Stomach (tissue), 9 donors: ENCODE data around the gene ITM2B. TPM values are rescaled to one million over a fixed set of nuclear protein-coding genes. Genes with fewer than 3 reads are reported as not detected.

Source experiments
- DNase-seq, 2 donors: peaks; one replicate each; pipeline versions ENCODE4 v3.0.0 to v3.0.0-alpha.2; 2013 to 2019
- H3K27ac ChIP-seq, 5 donors: fragments of 200-600 bp in 4 of 5; sonication (generic) in 4 of 5; one replicate each; pipeline ENCODE4 v1.5.1; 2013 to 2019; ENCODE audit warnings: mild to moderate bottlenecking in 1 of 5, moderate library complexity in 1 of 5
- H3K27me3 ChIP-seq, 3 donors: fragments of 200-600 bp; sonication (generic); one replicate each; pipeline ENCODE4 v1.5.1; 2017 to 2019; ENCODE audit warnings: mixed run types in 1 of 3
- H3K36me3 ChIP-seq, 4 donors: fragments of 200-600 bp; sonication (generic); 1 replicate in 3 of 4; 2 replicates in 1 of 4; pipeline ENCODE4 v1.5.1; 2016 to 2019
- H3K4me1 ChIP-seq, 4 donors: fragments of 200-600 bp; sonication (generic); one replicate each; pipeline ENCODE4 v1.5.1; 2016 to 2019
- H3K4me3 ChIP-seq, 4 donors: fragments of 200-600 bp; sonication (generic) in 3 of 4; one replicate each; pipeline ENCODE4 v1.5.1; 2016 to 2019; ENCODE audit warnings: mild to moderate bottlenecking in 1 of 4
- H3K9me3 ChIP-seq, 4 donors: fragments of 200-600 bp; sonication (generic); one replicate each; pipeline ENCODE4 v1.5.1; 2016 to 2019
- EP300 ChIP-seq: sonication (generic); formaldehyde crosslinking; IDR thresholded peaks from one replicate; pipeline ENCODE4 v1.6.1; 2017; ENCODE audit warnings: antibody characterized with exemption
- POLR2A ChIP-seq, 4 donors: fragments of 450-650 bp; IDR thresholded peaks; one replicate each; pipeline ENCODE4 v1.6.1; 2016; ENCODE audit warnings: antibody characterized with exemption in 4 of 4, control low read depth in 2 of 4, mild to moderate bottlenecking in 1 of 4, moderate library complexity in 1 of 4
- POLR2AphosphoS5 ChIP-seq, 3 donors: sonication (generic); formaldehyde crosslinking; IDR thresholded peaks; one replicate each; pipeline ENCODE4 v1.6.1; 2016; ENCODE audit warnings: antibody characterized with exemption in 3 of 3
- WGBS, 5 donors: extraction: QIAGEN DNeasy Blood & Tissue Kit in 3 of 5; methylation state at CpG; one replicate each; pipeline versions ENCODE4 v1.1.5 to v1.1.7; 2013 to 2018; 5-methylcytosine and 5-hydroxymethylcytosine counted together
- intact Hi-C: fragments of 100-400 bp; cut with DNase I; formaldehyde crosslinking; loops from one replicate; pipeline ENCODE4 v1.15.1; 2023; ENCODE audit warnings: low total_unique reads
- polyA plus RNA-seq, 3 donors: library from polyadenylated mRNA; stranded (reverse); fragments of 200-250 nt; gene quantifications; one replicate each; pipeline ENCODE4 v1.2.3, GENCODE V29; 2013
- total RNA-seq, 5 donors: library from RNA; depleted of rRNA; stranded (reverse); fragments of >200 nt; gene quantifications; one replicate each; pipeline versions ENCODE4 v1.1.0 to v1.2.3, GENCODE V29; 2014 to 2016
- TF ChIP-seq, protein P1 (sequence below), 7 experiments: fragments of 450-650 bp in 4 of 7; fragments of 200-600 bp in 3 of 7; sonication (generic) in 3 of 7; IDR thresholded peaks; one replicate each; pipeline ENCODE4 v1.5.1; 2016 to 2019; ENCODE audit warnings: antibody characterized with exemption in 7 of 7, control low read depth in 2 of 7, mild to moderate bottlenecking in 1 of 7
- donor health status: healthy with polysubstance abuse.
- donor health status: Bipolar disorder and iron deficiency.
- donor health status: healthy.

Gene ITM2B
- total and polyA plus RNA-seq, 8 donors, result 113 to 419 (median 282) TPM

DNA sequence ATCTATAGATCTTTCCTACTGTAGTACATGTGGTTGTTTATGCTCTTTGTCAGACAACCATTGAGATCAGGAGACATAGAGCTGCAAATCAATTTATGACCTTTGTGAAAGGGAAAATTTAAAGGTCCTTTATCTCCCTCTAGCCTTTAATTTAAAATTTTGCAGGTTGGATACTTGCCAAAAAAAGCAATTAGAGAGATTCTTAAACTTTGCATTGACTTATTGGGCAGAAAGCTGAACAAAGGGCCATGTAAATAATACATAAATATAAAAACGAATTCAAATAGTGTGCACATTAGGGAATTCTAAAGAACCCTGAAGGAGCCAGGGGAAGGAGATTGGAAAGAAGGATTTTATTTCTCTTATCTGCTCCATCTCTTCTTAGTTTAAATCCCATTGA lies 48.5 kb downstream of the ITM2B start:
- Histone ChIP-seq H3K9me3 (no peaks in the 10 kb centered on the region), H3K36me3 (no peaks in the 10 kb centered on the region), H3K27ac (no peak overlapping the region), H3K4me1 (no peaks in the 10 kb centered on the region), H3K4me3 (no peak overlapping the region), H3K27me3 (no peaks in the 10 kb centered on the region)
- DNase-seq, result no peak
- TF ChIP-seq, protein P1, sequence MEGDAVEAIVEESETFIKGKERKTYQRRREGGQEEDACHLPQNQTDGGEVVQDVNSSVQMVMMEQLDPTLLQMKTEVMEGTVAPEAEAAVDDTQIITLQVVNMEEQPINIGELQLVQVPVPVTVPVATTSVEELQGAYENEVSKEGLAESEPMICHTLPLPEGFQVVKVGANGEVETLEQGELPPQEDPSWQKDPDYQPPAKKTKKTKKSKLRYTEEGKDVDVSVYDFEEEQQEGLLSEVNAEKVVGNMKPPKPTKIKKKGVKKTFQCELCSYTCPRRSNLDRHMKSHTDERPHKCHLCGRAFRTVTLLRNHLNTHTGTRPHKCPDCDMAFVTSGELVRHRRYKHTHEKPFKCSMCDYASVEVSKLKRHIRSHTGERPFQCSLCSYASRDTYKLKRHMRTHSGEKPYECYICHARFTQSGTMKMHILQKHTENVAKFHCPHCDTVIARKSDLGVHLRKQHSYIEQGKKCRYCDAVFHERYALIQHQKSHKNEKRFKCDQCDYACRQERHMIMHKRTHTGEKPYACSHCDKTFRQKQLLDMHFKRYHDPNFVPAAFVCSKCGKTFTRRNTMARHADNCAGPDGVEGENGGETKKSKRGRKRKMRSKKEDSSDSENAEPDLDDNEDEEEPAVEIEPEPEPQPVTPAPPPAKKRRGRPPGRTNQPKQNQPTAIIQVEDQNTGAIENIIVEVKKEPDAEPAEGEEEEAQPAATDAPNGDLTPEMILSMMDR (IDR thresholded peaks at IDR 0.05), result no peak
- TF ChIP-seq EP300, result no peak
- TF ChIP-seq POLR2A (IDR thresholded peaks at IDR 0.05), result no peak
- TF ChIP-seq POLR2AphosphoS5 (IDR thresholded peaks at IDR 0.05), result no peak
- 40 to 61% (median 49%) methylated on average over 1 of the region's 1 CpG for WGBS, 5 donors
- intact Hi-C loops, result no loop called here

- Histone ChIP-seq H3K36me3 (no peaks in the 10 kb centered on the region), H3K4me1 (peaks cover 4 to 20% (median 16%) of the 10 kb centered on the region in 4 donors), H3K27me3 (no peaks in the 10 kb centered on the region), H3K27ac (peak overlapping the region in 3 of 5 donors; percentile 21 to 45 (median 29)), H3K4me3 (no peak overlapping the region), H3K9me3 (no peaks in the 10 kb centered on the region)
- peak in 1 of 2 donors; percentile 28 for DNase-seq
- intact Hi-C loops, result no loop called here
- 23 to 54% (median 28%) methylated on average over 2 of the region's 2 CpGs for WGBS, 5 donors
- TF ChIP-seq POLR2AphosphoS5 (IDR thresholded peaks at IDR 0.05) (no peak), POLR2A (IDR thresholded peaks at IDR 0.05) (no peak), EP300 (no peak)
- TF ChIP-seq, protein P1 (IDR thresholded peaks at IDR 0.05), result no peak
Observed at GRCh38 chr13:48291730-48292129, 58.7 kb downstream of the ITM2B start.

DNA sequence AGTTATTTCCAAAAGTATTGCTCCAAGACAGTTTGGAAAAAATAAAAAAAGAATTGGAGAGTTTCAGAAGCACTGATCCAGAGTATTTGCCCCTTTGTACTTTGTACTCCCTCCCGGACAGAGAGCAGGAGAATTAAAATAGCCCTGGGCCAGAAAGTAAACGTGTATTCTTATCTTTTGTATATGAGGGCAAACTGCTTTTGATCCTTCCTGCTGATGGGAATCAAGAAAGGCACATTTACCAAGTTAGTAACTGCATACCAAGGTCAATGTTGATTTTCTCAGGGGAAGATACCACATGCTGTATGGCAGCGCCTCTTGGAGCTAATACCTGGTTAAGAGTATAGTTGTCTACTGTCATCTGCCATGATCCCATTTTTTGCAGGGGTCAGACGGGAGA lies 59.6 kb downstream of the ITM2B start:
- TF ChIP-seq EP300, result no peak
- peak in 2 of 3 donors; percentile 16 to 43 for TF ChIP-seq POLR2AphosphoS5 (IDR thresholded peaks at IDR 0.05)
- H3K27me3 ChIP-seq, result no peaks in the 10 kb centered on the region
- H3K4me3 ChIP-seq, result no peak overlapping the region
- peak in 1 of 2 donors; percentile 28 for DNase-seq
- peak overlapping the region in 1 of 5 donors; percentile 29 for H3K27ac ChIP-seq
- no peaks in the 10 kb centered on the region for H3K36me3 ChIP-seq
- intact Hi-C loops, result no loop called here
- no peaks in the 10 kb centered on the region for H3K9me3 ChIP-seq
- WGBS, 5 donors, result 36 to 58% (median 53%) methylated on average over 4 of the region's 4 CpGs
- peaks cover 4 to 20% (median 16%) of the 10 kb centered on the region in 4 donors for H3K4me1 ChIP-seq

DNA sequence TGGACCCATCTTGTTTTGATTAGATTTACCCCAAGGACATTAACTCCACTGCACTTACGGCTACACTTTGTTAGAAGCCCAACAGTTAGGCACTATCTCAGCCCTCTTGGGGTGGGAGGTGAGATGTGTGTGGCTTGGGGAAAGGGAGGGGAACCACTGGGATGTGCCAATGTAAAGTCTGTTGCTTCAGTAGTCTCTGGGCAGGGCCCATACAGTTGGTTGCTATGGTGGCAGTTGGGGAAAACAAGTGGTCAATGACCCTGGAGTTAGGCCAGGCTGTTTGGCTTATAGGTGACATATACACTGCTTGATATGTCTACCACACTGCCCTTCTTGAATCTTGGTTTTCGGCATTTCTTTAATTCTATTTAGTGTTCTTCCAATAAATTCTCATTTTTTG lies 61.6 kb downstream of the ITM2B start:
- intact Hi-C loops, result no loop called here

DNA sequence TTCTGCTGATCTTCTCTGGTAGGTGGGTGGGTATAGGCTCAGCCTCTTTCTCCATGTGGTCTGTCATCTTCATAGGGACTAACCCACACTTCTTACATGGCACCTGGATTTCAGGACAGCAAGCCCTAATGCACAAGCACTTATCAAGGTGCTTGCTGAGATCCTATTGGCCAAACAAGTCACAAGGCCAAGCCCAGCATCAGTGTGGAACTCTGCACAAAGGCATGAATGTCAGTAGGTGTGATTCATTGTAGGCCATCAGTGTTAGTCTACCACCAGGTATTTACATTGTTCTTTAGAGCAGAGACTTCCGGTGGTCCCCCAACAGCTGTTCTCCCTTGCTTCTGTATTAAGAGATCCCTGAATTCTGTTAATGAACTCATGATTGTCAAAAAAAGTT lies 62.3 kb downstream of the ITM2B start:
- H3K36me3 ChIP-seq, result no peaks in the 10 kb centered on the region
- TF ChIP-seq POLR2A (IDR thresholded peaks at IDR 0.05), result no peak
- TF ChIP-seq, protein P1 (IDR thresholded peaks at IDR 0.05), result no peak
- no peak for TF ChIP-seq EP300
- no peak for TF ChIP-seq POLR2AphosphoS5 (IDR thresholded peaks at IDR 0.05)
- H3K27me3 ChIP-seq, result no peaks in the 10 kb centered on the region
- H3K4me1 ChIP-seq, result peaks cover 4 to 20% (median 16%) of the 10 kb centered on the region in 4 donors
- intact Hi-C loops, result no loop called here
- no peak for DNase-seq
- no peak overlapping the region for H3K27ac ChIP-seq
- H3K4me3 ChIP-seq, result no peak overlapping the region
- 91 to 95% (median 93%) methylated on average over 1 of the region's 1 CpG for WGBS, 5 donors
- H3K9me3 ChIP-seq, result no peaks in the 10 kb centered on the region

More for the DNA sequence above, 61.6 kb downstream of the ITM2B start:
- DNase-seq, result no peak
- WGBS, 5 donors, result 90 to 96% (median 93%) methylated on average over 2 of the region's 2 CpGs
- H3K4me3 ChIP-seq, result no peak overlapping the region
- TF ChIP-seq POLR2A (IDR thresholded peaks at IDR 0.05) (no peak), EP300 (no peak), POLR2AphosphoS5 (IDR thresholded peaks at IDR 0.05) (no peak)
- TF ChIP-seq, protein P1 (IDR thresholded peaks at IDR 0.05), result no peak
- H3K9me3 ChIP-seq, result no peaks in the 10 kb centered on the region
- no peak overlapping the region for H3K27ac ChIP-seq
- H3K36me3 ChIP-seq, result no peaks in the 10 kb centered on the region
- H3K27me3 ChIP-seq, result no peaks in the 10 kb centered on the region
- H3K4me1 ChIP-seq, result peaks cover 4 to 20% (median 16%) of the 10 kb centered on the region in 4 donors
